Naive thymus-derived CD4-positive, alpha-beta T cell (primary cell): Measurements from ENCODE around the gene HDAC4. TPM values are rescaled to one million over a fixed set of nuclear protein-coding genes. Genes with fewer than 3 reads are reported as not detected.

Experiments used
- ATAC-seq: fragments of 150-1000 bp; cut with Tn5 transposase; 2 replicates; pipeline ENCODE4 v1.10.0; 2021; ENCODE audit warnings: mild to moderate bottlenecking, moderate library complexity
- CTCF ChIA-PET: fragments of 350-600 bp; sonication (Branson Sonifier 250); formaldehyde crosslinking; loops from one replicate; lab custom pipeline; 2021; ENCODE audit warnings: antibody characterized with exemption; lab: Charles Lee
- POLR2A ChIA-PET: fragments of 350-600 bp; sonication (Branson Sonifier 250); formaldehyde crosslinking; loops from one replicate; lab custom pipeline; 2021; ENCODE audit warnings: antibody characterized with exemption, inconsistent platforms; lab: Charles Lee
- DNase-seq, 9 donors: peaks; one replicate each; pipeline versions ENCODE4 v3.0.0 to v3.0.0-alpha.2; 2020 to 2022; ENCODE audit warnings: mixed read lengths in 1 of 9
- H3K27ac ChIP-seq: one replicate; pipeline ENCODE4 v1.7.0; 2013; ENCODE audit warnings: mild to moderate bottlenecking, low read depth, low read length, moderate library complexity
- H3K27me3 ChIP-seq, 2 donors: one replicate each; pipeline ENCODE4 v1.7.0; 2013; ENCODE audit warnings: low read length in 2 of 2, mild to moderate bottlenecking in 2 of 2, moderate library complexity in 2 of 2; ENCODE audit not compliant: control insufficient read depth in 2 of 2, insufficient read depth in 2 of 2
- H3K36me3 ChIP-seq, 3 experiments: 1 replicate in 2 of 3; 2 replicates in 1 of 3; pipeline ENCODE4 v1.7.0; 2013; ENCODE audit warnings: low read length in 3 of 3, mild to moderate bottlenecking in 3 of 3, moderate library complexity in 1 of 3; ENCODE audit not compliant: insufficient read depth in 3 of 3, control insufficient read depth in 2 of 3
- H3K4me1 ChIP-seq, 2 donors: one replicate each; pipeline ENCODE4 v1.7.0; 2013; ENCODE audit warnings: low read length in 2 of 2, mild to moderate bottlenecking in 2 of 2, moderate library complexity in 1 of 2; ENCODE audit not compliant: control insufficient read depth in 2 of 2, insufficient read depth in 2 of 2
- H3K4me3 ChIP-seq: 2 replicates; pipeline ENCODE4 v1.7.0; 2013; ENCODE audit warnings: mild to moderate bottlenecking, low read length
- H3K9me3 ChIP-seq, 3 experiments: 1 replicate in 2 of 3; 2 replicates in 1 of 3; pipeline ENCODE4 v1.7.0; 2013; ENCODE audit warnings: low read length in 3 of 3; ENCODE audit not compliant: control insufficient read depth in 2 of 3
- H3K27ac Mint-ChIP-seq, 9 donors: one replicate each; pipeline ENCODE4 v1.8.0; 2020 to 2022; ENCODE audit warnings: mixed read lengths in 9 of 9, mild to moderate bottlenecking in 8 of 9, moderate library complexity in 5 of 9, inconsistent platforms in 2 of 9
- H3K27me3 Mint-ChIP-seq, 5 donors: one replicate each; pipeline ENCODE4 v1.8.0; 2021 to 2022; ENCODE audit warnings: mixed read lengths in 5 of 5, mild to moderate bottlenecking in 1 of 5
- H3K36me3 Mint-ChIP-seq, 5 donors: one replicate each; pipeline ENCODE4 v1.8.0; 2020 to 2022; ENCODE audit warnings: mixed read lengths in 5 of 5, mild to moderate bottlenecking in 3 of 5, inconsistent platforms in 1 of 5
- H3K4me1 Mint-ChIP-seq, 7 donors: one replicate each; pipeline ENCODE4 v1.8.0; 2020 to 2022; ENCODE audit warnings: mixed read lengths in 7 of 7, mild to moderate bottlenecking in 3 of 7, inconsistent platforms in 1 of 7
- H3K4me3 Mint-ChIP-seq, 10 donors: one replicate each; pipeline ENCODE4 v1.8.0; 2020 to 2022; ENCODE audit warnings: mild to moderate bottlenecking in 10 of 10, mixed read lengths in 10 of 10, moderate library complexity in 6 of 10, inconsistent platforms in 2 of 10
- H3K9me3 Mint-ChIP-seq, 11 donors: one replicate each; pipeline ENCODE4 v1.8.0; 2020 to 2022; ENCODE audit warnings: mixed read lengths in 11 of 11, mild to moderate bottlenecking in 4 of 11, inconsistent platforms in 1 of 11, moderate library complexity in 1 of 11
- intact Hi-C, 2 donors: fragments of 100-400 bp; cut with micrococcal nuclease; formaldehyde crosslinking; loops; one replicate each; pipeline ENCODE4 v1.15.1; 2023
- polyA plus RNA-seq, 2 donors: library from polyadenylated mRNA; unstranded; fragments of 300-500 nt; fragmentation: Illumina TruSeq; gene quantifications; one replicate each; pipeline ENCODE4 v1.2.3, GENCODE V29; 2021
- total RNA-seq, 6 experiments: library from RNA in 5 of 6; stranded (reverse) in 5 of 6; gene quantifications; 1 replicate in 5 of 6; 2 replicates in 1 of 6; pipeline ENCODE4 v1.2.3 and lab custom pipeline; 2021 to 2026

The HDAC4 gene
- total and polyA plus RNA-seq, 7 experiments from 2014 or later: 7.4 to 101 (median 55.3) TPM

DNA sequence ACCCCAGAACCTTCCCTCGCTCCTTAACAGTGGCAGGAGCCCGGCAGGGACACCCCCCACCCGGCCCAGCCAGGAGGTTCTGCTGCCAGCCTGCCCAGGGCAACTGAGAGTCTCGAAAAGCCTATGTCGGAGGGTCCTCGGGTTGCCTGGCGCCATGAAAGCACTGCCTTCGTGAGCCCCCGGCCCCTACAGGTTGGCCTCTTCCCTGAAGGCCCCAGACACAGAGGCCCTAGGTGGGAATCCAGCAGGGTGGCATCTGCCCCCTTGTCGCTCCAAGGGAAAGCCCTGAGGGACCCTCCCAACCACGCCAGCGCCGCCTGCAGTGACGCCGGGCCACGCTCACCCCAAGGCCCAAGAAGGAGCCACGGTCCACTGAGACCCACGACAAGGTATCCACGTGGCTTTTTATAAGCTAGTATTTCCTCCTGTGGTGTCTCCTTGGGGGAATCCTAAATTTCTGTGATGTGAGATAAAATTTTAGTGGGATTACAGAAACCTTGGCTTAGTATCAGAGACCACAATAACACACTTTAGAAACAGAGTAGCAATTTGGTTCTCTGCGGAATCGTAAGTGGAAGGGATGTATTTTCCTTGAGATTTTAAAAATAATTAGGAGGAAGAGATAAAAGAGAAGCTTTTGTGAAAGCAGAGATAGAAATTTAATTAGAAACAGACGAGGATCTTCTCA lies 138.9 kb downstream of the HDAC4 start:
- peaks cover 5 to 15% (median 8%) of the 10 kb centered on the region in 11 donors for H3K9me3 Mint-ChIP-seq
- H3K4me3 Mint-ChIP-seq: peak overlapping the region in 5 of 10 donors; percentile 6 to 93 (median 16)
- H3K9me3 ChIP-seq: peaks cover 0 to 5% (median 0%) of the 10 kb centered on the region in 3 experiments
- intact Hi-C loops: loop anchor here (10.0 kb wide), 3 partner anchors 47 to 1303 kb away; partner anchors contain the start of genes DUSP28 (in 1 of the 2), NDUFA10 (in 1 of the 2) and RNPEPL1 (in 1 of the 2)
- H3K27ac Mint-ChIP-seq: peak overlapping the region in 8 of 9 donors; percentile 21 to 96 (median 68)
- H3K4me3 ChIP-seq: no peak overlapping the region
- peaks cover 62 to 89% of the 10 kb centered on the region in 2 donors for H3K4me1 ChIP-seq
- no peaks in the 10 kb centered on the region for H3K27me3 ChIP-seq
- no peak for DNase-seq
- POLR2A ChIA-PET: interaction anchor here (0.8 to 22.2 kb wide), 5 partner anchors 9 to 124 kb away, joined by 3 to 362 read pairs (median 3); no protein-coding TSS in a partner anchor
- no peaks in the 10 kb centered on the region for H3K27me3 Mint-ChIP-seq
- CTCF ChIA-PET: no interaction called here
- peaks cover 11 to 27% (median 12%) of the 10 kb centered on the region in 5 donors for H3K36me3 Mint-ChIP-seq
- no peak for ATAC-seq
- no peaks in the 10 kb centered on the region for H3K36me3 ChIP-seq
- peaks cover 71 to 97% (median 86%) of the 10 kb centered on the region in 7 donors for H3K4me1 Mint-ChIP-seq
- no peak overlapping the region for H3K27ac ChIP-seq

DNA sequence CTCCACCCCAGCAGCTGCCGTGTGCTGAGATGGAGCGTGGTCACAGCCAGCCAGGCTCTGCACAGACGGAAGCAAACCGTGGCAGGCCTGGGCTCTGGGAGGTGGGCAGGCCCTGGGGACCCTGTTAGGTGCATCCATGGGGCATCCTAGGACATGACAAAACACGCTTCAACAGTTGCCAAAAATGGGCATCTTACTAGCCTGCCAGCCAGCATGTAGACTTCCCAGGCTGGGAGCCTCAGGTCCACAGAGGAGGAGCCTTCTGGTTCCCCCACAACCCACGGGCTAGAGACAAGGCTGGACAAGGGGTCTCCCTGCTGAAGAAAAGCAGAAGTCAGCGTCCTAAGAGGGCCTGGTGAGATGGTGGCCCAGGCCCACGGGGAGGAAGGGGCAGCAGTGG lies 139.5 kb downstream of the HDAC4 start:
- Histone ChIP-seq H3K27me3 (no peaks in the 10 kb centered on the region), H3K9me3 (peaks cover 0 to 5% (median 0%) of the 10 kb centered on the region in 3 experiments), H3K4me1 (peaks cover 60 to 88% of the 10 kb centered on the region in 2 donors), H3K36me3 (no peaks in the 10 kb centered on the region), H3K27ac (peak overlapping the region; percentile 68), H3K4me3 (no peak overlapping the region)
- Mint-ChIP-seq H3K36me3 (peaks cover 11 to 25% (median 12%) of the 10 kb centered on the region in 5 donors), H3K4me1 (peaks cover 67 to 97% (median 86%) of the 10 kb centered on the region in 7 donors), H3K4me3 (peak overlapping the region in 5 of 10 donors; percentile 38 to 93 (median 56)), H3K27ac (peak overlapping the region in 8 of 9 donors; percentile 2 to 96 (median 82)), H3K9me3 (peaks cover 5 to 17% (median 8%) of the 10 kb centered on the region in 11 donors), H3K27me3 (no peaks in the 10 kb centered on the region)
- ChIA-PET CTCF (interaction anchor here (0.8 kb wide), 1 partner anchor 36 kb away, joined by 4 read pairs; no protein-coding TSS in a partner anchor), POLR2A (interaction anchor here (0.7 to 22.2 kb wide), 3 partner anchors 9 to 87 kb away, joined by 3 to 362 read pairs (median 3); no protein-coding TSS in a partner anchor)
- DNase-seq (no peak), ATAC-seq (no peak)
- intact Hi-C loops: loop anchor here (10.0 kb wide), 3 partner anchors 47 to 1303 kb away; partner anchors contain the start of genes DUSP28 (in 1 of the 2), NDUFA10 (in 1 of the 2) and RNPEPL1 (in 1 of the 2)

DNA sequence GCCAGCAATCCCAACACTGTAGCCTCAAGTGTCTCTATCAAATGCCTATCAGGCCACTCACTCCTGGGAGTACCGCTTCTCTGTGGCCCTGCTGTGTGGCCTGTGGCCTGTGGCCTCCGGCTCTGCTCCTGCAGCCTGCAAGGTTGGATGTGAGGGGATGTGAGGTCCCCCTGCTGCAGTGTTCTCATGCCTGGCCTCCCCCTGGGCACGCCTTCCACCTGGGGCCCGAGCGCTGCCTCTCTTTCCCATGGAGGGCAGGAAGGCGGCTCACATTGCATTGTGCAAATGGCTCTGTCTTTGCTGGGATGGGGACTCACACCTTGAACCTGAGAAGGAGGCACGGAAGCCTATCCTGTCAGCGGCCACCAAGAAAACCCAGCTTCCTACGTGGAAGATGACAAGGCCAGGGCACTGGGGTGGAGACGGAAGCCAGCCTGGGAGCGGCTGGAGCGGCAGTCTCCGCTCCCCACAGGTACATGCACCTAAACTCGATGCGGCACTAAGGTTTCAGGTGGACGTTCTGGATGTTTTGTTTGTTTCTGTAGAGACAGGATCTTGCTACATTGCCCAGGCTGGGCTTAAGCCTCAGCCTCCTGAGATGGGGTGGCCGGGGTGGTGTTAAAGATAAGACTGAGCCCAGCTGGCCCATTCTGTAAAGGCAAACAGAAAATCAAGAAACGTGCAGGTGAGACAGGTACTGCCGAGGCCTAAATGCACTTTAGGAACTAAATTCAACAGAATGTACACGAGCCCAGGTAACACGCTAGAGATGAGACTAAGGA lies 140.1 kb downstream of the HDAC4 start:
- peak overlapping the region; percentile 83 to 96 (median 93) for H3K27ac Mint-ChIP-seq
- H3K27ac ChIP-seq: peak overlapping the region; percentile 68
- no peaks in the 10 kb centered on the region for H3K27me3 ChIP-seq
- DNase-seq: no peak
- peaks cover 0 to 5% (median 0%) of the 10 kb centered on the region in 3 experiments for H3K9me3 ChIP-seq
- H3K36me3 ChIP-seq: no peaks in the 10 kb centered on the region
- H3K4me1 Mint-ChIP-seq: peaks cover 63 to 97% (median 88%) of the 10 kb centered on the region in 7 donors
- H3K27me3 Mint-ChIP-seq: no peaks in the 10 kb centered on the region
- H3K4me1 ChIP-seq: peaks cover 54 to 88% of the 10 kb centered on the region in 2 donors
- ChIA-PET CTCF (interaction anchor here (0.8 kb wide), 1 partner anchor 37 kb away, joined by 4 read pairs; no protein-coding TSS in a partner anchor), POLR2A (interaction anchor here (0.7 to 22.2 kb wide), 5 partner anchors 13 to 86 kb away, joined by 3 to 362 read pairs (median 5); no protein-coding TSS in a partner anchor)
- H3K36me3 Mint-ChIP-seq: peaks cover 11 to 27% (median 12%) of the 10 kb centered on the region in 5 donors
- ATAC-seq: no peak
- intact Hi-C loops: loop anchor here (10.0 kb wide), 3 partner anchors 46 to 1304 kb away; partner anchors contain the start of genes DUSP28 (in 1 of the 2), NDUFA10 (in 1 of the 2) and RNPEPL1 (in 1 of the 2)
- peak overlapping the region; percentile 42 to 93 (median 82) for H3K4me3 Mint-ChIP-seq
- H3K9me3 Mint-ChIP-seq: peaks cover 5 to 17% (median 8%) of the 10 kb centered on the region in 11 donors
- no peak overlapping the region for H3K4me3 ChIP-seq

DNA sequence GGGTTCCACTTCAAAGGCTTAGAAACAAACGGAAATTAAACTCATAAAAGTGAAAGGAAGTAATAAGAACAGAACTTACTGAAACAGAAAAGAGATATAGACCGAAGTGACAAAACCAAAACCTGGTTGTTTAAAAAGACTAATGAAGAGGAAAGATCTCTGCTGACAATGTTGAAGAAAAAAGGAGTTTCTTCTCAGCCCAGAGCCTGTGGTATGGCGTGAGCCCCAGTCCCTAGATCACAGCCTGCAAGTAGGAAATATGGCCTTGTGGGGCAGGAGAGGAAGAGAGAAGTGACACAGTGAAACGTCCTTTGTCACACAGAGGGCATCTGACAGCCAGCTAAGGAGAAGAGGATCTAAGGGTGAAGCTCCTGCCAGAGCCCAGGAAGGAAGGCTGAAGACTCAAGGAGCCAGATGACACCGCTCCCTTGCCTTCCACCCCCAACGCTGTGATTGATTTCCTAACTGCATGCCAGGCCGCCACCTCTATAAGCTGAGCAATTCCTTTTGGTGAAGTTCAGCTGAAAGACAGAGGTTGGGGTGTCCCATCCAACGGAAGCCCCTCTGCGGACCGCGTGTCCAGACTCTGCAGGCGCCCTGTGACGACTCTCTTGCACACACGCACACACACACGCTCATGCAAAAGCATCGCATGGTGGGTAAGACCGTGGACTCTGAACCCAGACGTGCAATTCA lies 141.1 kb downstream of the HDAC4 start:
- H3K27me3 Mint-ChIP-seq: no peaks in the 10 kb centered on the region
- peak; percentile 71 for ATAC-seq
- CTCF ChIA-PET: interaction anchor here (0.6 to 1.5 kb wide), 4 partner anchors 7 to 137 kb away, joined by 3 to 5 read pairs (median 4); no protein-coding TSS in a partner anchor
- H3K27me3 ChIP-seq: no peaks in the 10 kb centered on the region
- peak overlapping the region; percentile 31 for H3K4me3 ChIP-seq
- intact Hi-C loops: loop anchor here (1.0 to 10.0 kb wide), 5 partner anchors 8 to 1305 kb away; partner anchors contain the start of genes DUSP28 (in 1 of the 2), NDUFA10 (in 1 of the 2) and RNPEPL1 (in 1 of the 2)
- peaks cover 5 to 17% (median 8%) of the 10 kb centered on the region in 11 donors for H3K9me3 Mint-ChIP-seq
- POLR2A ChIA-PET: interaction anchor here (0.6 to 22.2 kb wide), 6 partner anchors 14 to 139 kb away, joined by 3 to 362 read pairs (median 5); no protein-coding TSS in a partner anchor
- H3K9me3 ChIP-seq: peaks cover 0 to 5% (median 0%) of the 10 kb centered on the region in 3 experiments
- H3K36me3 Mint-ChIP-seq: peaks cover 11 to 29% (median 12%) of the 10 kb centered on the region in 5 donors
- no peaks in the 10 kb centered on the region for H3K36me3 ChIP-seq
- peak overlapping the region; percentile 83 to 96 (median 93) for H3K27ac Mint-ChIP-seq
- peak overlapping the region; percentile 68 for H3K27ac ChIP-seq
- peaks cover 46 to 89% of the 10 kb centered on the region in 2 donors for H3K4me1 ChIP-seq
- H3K4me3 Mint-ChIP-seq: peak overlapping the region; percentile 75 to 93 (median 83)
- DNase-seq: peak in 5 of 9 donors; percentile 18 to 39 (median 36)
- H3K4me1 Mint-ChIP-seq: peaks cover 57 to 97% (median 88%) of the 10 kb centered on the region in 7 donors

DNA sequence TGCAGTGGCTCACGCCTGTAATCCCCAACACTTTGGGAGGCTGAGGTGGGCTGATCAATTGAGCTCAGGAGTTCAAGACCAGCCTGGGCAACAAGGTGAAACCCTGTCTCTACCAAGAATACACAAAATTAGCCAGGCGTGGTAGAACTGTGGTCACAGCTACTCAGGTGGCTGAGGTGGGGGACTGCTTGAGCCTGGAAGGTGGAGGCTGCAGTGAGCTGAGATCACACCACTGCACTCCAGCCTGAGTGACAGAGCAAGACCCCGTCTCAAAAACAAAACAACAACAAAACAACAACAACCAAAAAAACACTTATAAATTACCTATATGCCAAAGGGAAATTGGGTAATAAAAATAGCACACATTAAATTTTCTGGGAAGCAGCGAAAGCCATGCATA lies 141.6 kb downstream of the HDAC4 start:
- ChIA-PET POLR2A (interaction anchor here (0.6 to 22.2 kb wide), 4 partner anchors 15 to 139 kb away, joined by 3 to 362 read pairs (median 8); no protein-coding TSS in a partner anchor), CTCF (interaction anchor here (0.6 to 1.5 kb wide), 3 partner anchors 8 to 40 kb away, joined by 3 to 4 read pairs (median 3); no protein-coding TSS in a partner anchor)
- peak overlapping the region; percentile 75 to 93 (median 83) for H3K4me3 Mint-ChIP-seq
- peak overlapping the region; percentile 83 to 96 (median 93) for H3K27ac Mint-ChIP-seq
- no peak for ATAC-seq
- Histone ChIP-seq H3K4me1 (peaks cover 42 to 89% of the 10 kb centered on the region in 2 donors), H3K27ac (peak overlapping the region; percentile 68), H3K4me3 (peak overlapping the region; percentile 31), H3K27me3 (no peaks in the 10 kb centered on the region), H3K9me3 (peaks cover 0 to 5% (median 0%) of the 10 kb centered on the region in 3 experiments), H3K36me3 (no peaks in the 10 kb centered on the region)
- no peak for DNase-seq
- H3K36me3 Mint-ChIP-seq: peaks cover 11 to 33% (median 12%) of the 10 kb centered on the region in 5 donors
- no peaks in the 10 kb centered on the region for H3K27me3 Mint-ChIP-seq
- intact Hi-C loops: loop anchor here in 1 of 2 donors (1.0 to 2.0 kb wide), 2 partner anchors 8 to 42 kb away; no protein-coding TSS in a partner anchor
- peaks cover 57 to 97% (median 88%) of the 10 kb centered on the region in 7 donors for H3K4me1 Mint-ChIP-seq
- H3K9me3 Mint-ChIP-seq: peaks cover 5 to 17% (median 8%) of the 10 kb centered on the region in 11 donors
